Epithelial cell of proximal tubule (primary cell): ENCODE results near the gene AKT1S1. TPM values are rescaled to one million over a fixed set of nuclear protein-coding genes. Genes with fewer than 3 reads are reported as not detected.

Experiments used
- DNase-seq: peaks from one replicate; pipeline ENCODE4 v3.0.0-alpha.2; 2011; ENCODE audit warnings: low read depth
- H3K4me3 ChIP-seq: 2 replicates; pipeline ENCODE4 v1.5.1; 2011; ENCODE audit warnings: low read depth, mild to moderate bottlenecking, low read length
- total RNA-seq: library from RNA; depleted of rRNA; stranded (reverse); fragments of >200 nt; gene quantifications from 2 replicates; pipeline ENCODE4 v1.2.3, GENCODE V29; 2015
- TF ChIP-seq, protein P1 (sequence below): conservative IDR thresholded peaks from 2 replicates; pipeline ENCODE4 v1.5.1; 2012; ENCODE audit warnings: low read depth, mild to moderate bottlenecking, low read length

Gene AKT1S1
- total RNA-seq, 1 donor from 2014 or later, result 25.8 TPM

DNA sequence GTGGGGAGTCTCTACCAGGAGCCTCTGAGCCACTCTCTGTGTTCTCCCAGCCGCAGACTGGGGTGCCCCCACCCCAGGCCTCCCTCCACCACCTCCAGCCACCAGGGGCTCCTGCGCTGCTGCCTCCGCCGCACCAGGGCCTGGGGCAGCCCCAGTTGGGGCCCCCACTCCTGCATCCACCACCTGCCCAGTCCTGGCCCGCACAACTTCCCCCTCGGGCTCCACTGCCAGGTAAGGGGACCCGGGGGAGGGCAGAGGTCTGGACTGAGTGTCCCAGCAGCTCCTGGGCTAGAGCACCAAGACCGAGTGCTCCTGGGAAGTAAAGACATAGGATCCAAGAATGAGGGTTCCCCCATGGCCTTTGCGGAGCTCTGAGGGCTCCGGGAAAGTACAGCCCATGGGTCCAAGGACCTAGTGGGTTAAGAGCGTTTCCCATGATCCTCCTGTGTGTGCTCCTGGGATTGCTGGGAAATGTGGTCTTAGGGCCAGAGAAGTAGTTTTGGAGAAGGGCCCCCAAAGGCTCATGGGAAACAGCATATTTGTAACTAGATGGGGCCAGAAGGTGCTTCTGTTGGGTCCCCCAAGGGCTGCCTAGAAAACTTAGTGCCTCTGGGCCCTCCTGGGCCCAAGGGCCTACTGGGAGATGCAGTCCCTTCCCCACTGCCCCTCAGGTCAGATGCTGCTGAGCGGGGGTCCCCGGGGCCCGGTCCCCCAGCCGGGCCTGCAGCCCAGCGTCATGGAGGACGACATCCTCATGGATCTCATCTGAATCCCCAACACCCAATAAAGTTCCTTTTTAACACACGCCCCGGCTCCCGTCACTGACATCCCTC lies 40.8 kb downstream of the AKT1S1 start:
- no peak overlapping the region for H3K4me3 ChIP-seq
- TF ChIP-seq, protein P1, sequence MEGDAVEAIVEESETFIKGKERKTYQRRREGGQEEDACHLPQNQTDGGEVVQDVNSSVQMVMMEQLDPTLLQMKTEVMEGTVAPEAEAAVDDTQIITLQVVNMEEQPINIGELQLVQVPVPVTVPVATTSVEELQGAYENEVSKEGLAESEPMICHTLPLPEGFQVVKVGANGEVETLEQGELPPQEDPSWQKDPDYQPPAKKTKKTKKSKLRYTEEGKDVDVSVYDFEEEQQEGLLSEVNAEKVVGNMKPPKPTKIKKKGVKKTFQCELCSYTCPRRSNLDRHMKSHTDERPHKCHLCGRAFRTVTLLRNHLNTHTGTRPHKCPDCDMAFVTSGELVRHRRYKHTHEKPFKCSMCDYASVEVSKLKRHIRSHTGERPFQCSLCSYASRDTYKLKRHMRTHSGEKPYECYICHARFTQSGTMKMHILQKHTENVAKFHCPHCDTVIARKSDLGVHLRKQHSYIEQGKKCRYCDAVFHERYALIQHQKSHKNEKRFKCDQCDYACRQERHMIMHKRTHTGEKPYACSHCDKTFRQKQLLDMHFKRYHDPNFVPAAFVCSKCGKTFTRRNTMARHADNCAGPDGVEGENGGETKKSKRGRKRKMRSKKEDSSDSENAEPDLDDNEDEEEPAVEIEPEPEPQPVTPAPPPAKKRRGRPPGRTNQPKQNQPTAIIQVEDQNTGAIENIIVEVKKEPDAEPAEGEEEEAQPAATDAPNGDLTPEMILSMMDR, result no peak
- no peak for DNase-seq

DNA sequence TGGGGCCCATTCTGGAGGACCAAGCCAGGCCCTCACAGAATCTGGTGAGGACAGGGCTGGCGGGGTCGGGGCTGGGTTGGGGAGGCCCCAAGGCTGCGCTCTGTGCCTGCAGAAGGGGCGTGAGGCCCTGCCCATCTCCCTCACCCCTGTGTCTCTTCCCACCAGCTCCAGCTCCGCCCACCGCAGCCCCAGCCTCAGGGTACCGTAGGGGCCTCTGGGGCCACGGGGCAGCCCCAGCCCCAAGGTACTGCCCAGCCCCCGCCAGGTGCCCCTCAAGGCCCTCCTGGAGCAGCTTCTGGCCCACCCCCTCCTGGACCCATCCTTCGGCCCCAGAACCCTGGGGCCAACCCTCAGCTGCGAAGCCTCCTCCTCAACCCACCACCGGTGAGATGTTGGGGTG lies 41.6 kb downstream of the AKT1S1 start:
- DNase-seq, result no peak
- no peak overlapping the region for H3K4me3 ChIP-seq
- TF ChIP-seq, protein P1, result no peak

DNA sequence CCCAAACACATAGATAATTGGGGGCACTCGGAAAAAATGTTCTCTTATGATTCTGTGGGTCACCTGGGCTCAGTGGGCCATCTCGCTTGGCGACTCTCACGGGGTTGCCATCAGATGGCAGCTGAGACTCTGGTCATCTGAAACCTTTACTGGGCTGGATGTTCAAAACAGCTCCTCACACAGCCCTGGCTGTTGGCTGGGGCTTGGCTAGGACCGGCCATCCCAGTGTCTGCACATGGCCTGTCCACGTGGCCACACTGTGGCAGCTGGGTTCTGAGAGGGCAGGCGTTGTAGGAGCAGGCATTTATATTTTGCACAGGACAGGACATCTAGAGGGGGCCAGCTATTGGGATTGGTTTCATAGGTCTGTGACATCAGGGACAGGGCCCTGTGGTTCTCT lies 43.6 kb downstream of the AKT1S1 start:
- TF ChIP-seq, protein P1, result no peak
- no peak for DNase-seq
- H3K4me3 ChIP-seq, result no peak overlapping the region

DNA sequence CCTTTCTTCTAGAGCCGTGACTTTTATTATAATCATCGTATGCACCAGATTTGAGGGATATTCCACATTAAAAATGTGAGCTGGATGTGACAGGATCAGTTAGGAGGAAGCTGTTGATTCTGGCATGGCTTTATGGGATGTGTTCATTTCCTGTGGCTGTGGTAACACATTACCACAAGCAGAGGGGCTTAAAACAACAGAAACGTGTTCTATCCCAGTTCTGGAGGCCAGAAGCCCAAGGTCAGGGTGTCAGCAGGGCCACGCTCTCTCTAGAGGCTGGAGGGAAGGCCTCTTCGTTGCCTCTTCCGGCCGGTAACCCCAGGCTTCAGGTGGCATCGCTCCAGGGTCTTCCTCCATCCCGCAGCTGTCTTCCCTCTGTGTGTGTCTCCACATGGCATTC lies 44.6 kb downstream of the AKT1S1 start:
- no peak for DNase-seq
- TF ChIP-seq, protein P1, result no peak

DNA sequence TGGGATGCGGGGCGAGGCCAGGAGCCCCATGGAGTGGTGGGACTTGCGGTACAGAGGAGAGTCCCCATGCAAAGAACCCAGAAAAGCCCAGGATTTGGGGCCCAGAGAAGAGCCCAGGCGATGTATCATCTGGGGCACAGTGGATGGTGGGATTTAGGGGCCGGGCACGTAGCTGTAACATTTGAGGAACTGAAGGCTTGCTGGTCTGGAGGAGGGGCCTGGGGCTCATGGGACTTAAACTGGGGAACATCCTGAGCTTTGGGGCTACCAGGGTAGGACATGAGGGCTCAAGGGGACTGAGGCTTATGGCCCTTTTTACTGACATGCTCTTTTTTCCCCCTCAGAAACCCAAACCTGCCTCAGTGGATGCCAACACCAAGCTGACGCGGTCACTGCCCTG lies 45.6 kb downstream of the AKT1S1 start:
- TF ChIP-seq, protein P1, result no peak
- DNase-seq, result no peak
- no peak overlapping the region for H3K4me3 ChIP-seq

More for the DNA sequence above, 44.6 kb downstream of the AKT1S1 start:
- no peak overlapping the region for H3K4me3 ChIP-seq

DNA sequence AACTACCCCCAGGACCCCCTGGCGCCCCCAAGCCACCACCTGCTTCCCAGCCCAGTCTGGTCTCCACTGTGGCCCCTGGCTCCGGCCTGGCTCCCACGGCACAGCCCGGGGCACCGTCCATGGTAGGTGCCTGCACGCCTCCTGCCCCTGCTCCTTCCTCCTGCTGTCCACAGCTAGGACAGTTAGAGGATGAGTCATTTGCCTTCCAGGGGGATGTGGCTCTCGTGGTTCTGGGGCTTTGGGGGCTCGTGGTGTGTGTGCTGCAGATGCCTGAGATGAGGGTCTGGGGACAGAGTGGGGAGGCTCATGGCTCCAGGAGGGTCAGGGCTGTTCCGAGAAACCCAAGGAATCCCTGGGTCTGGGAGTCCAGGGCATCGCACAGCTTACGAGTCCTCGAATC lies 46.4 kb downstream of the AKT1S1 start:
- no peak overlapping the region for H3K4me3 ChIP-seq
- no peak for DNase-seq
- TF ChIP-seq, protein P1, result no peak

DNA sequence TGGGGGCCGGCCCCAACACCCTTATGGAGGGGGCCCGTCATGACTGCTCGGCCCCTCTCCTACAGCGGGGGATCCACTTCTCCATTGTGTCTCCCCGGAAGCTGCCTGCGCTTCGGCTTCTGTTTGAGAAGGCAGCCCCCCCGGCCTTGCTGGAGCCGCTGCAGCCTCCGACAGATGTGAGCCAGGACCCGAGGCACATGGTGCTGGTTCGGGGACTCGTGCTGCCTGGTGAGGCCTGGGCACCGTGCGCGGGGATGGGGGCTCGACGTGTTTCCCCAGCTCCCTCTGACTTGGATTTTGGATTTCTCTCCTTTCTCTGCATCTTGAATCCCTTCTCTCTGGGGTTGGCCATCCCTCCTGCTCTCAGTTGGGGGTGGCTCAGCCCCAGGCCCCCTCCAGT lies 47.4 kb downstream of the AKT1S1 start:
- TF ChIP-seq, protein P1, result no peak
- H3K4me3 ChIP-seq, result no peak overlapping the region
- no peak for DNase-seq
